GM20431 (cell line): ENCODE measurements around the gene AFTPH.

ENCODE experiments used
- in situ Hi-C: fragments of 300-500 bp; cut with MseI, MboI; formaldehyde crosslinking; loops from one replicate; pipeline ENCODE4 v1.15.0; 2020; ENCODE audit warnings: low sequenced_read_pairs; ENCODE audit not compliant: unreplicated experiment

The AFTPH gene

GRCh38 chr2:64625299-64626145, 101.4 kb downstream of the AFTPH start:
- in situ Hi-C loops = no loop called here

DNA sequence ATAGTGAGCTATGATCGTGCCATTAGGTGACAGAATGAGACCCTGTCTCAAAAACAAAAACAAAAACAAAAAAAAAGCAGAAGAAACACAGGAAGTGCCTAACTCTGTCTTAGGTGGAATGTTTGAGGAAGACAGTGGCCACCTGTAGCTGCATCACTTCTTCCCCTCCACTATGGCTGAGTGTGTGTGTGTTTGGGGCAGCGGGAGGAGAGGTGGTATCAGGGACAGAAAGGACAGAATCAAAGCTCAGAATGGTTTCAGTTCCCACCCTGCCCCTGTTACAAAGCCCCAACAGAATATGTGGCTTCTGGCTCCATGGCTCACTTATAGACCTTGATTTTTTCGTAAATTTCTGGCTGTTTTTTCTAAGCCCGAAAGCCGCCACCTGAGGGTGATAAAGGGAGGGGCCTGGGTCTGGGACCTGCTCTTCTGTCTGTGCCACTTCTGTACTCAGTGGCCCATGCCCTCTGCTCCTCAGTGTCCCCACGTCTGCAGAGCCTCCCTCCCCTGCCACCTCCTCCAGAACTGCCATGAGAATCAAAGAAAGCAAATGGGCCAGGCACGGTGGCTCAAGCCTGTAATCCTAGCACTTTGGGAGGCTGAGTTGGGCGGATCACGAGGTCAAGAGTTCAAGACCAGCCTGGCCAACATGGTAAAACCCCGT, 102.2 kb downstream of the AFTPH start:
- in situ Hi-C loops = no loop called here

- in situ Hi-C loops = no loop called here
Measured at GRCh38 chr2:64626963-64627760, 103.0 kb downstream of the AFTPH start.

- in situ Hi-C loops = no loop called here
Measured at GRCh38 chr2:64627860-64628841, 104.0 kb downstream of the AFTPH start.

DNA sequence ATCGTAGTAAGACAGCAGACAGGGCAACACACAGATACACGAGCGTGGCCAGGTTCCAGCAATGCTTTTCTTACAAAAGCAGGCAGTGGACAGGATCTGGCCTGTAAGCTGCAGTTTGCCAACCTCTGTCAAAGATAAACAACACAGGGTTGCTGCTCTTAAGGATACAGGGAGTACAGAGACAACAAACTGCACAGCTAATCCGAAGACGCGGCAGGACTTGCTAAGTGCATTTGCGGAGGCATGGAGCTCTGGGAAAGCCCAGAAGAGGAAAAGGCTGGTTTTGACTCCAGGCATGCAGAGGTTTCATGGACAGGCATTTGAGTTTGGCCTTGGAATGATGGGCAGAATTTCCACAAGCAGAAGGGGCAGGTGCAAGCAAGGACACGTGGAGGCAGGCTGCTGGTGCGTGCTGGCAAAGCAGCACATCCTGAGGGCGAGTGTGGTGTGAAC, 105.2 kb downstream of the AFTPH start:
- in situ Hi-C loops = no loop called here

GRCh38 chr2:64629875-64630274, 105.7 kb downstream of the AFTPH start:
- in situ Hi-C loops = no loop called here

DNA sequence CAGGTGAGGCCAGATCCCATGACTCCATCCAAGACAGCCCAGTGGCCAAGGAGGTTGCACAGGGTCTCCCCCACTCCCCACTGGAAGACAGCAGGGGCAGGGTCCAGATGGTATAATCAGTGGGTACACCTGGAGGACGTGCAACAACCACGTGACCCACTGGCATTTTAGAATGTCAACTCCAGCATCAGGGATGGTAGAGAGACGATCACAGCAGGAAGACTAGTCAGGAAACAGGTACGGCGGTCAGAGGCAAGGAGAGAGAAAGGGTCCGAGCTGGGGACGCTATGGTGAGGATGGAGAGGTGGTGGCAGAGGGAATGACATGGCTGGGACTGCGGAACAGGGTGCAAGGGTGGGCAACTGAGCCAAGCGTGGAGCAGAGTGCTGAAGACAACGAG, 106.6 kb downstream of the AFTPH start:
- in situ Hi-C loops = no loop called here

- in situ Hi-C loops = no loop called here
Measured at GRCh38 chr2:64631771-64632170, 107.6 kb downstream of the AFTPH start.

DNA sequence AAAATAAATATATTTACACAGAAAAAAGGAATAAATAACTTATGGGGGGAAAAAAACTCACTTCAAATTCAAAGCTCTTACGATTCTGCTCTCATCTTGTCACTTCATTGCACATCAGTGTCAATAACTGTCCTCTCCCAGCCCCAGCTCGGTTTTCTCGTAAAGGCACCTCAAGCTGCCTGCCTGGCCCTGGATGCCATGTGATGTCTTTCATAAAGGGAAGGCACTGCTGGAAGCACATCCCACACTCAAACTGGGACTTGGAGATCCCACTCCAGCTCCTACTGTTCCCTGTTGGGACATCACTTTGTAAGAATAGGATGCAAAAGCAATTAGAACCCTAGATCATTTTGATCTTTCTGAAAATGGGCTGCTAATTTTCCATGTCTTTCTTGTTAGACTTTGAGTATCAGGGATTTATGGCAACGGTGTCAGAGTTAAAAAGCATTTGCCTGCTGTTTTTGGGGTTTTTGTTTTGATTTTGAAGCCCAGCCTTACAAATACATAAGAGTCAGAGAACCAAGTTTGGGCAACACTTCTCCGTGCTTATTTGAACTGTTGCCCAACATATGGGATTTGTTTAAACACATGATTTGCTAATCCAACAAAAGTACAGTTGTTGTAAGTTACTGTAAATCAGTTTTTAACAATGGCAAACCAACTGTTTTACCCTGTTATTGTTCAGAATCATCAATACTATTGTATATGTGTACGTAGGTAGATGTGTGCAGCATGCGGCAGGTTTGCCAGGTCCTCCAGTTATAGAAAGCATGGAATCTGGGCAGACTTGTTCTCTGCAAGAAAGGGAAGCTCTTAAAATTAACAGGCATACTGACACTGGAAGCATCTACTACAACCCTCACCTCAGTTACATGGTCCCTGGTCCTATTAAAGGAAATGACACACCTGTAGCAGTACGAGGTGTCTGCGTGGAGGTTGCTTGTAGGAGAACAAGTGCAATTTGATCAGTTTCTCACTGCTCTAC, 109.0 kb downstream of the AFTPH start:
- in situ Hi-C loops = no loop called here

DNA sequence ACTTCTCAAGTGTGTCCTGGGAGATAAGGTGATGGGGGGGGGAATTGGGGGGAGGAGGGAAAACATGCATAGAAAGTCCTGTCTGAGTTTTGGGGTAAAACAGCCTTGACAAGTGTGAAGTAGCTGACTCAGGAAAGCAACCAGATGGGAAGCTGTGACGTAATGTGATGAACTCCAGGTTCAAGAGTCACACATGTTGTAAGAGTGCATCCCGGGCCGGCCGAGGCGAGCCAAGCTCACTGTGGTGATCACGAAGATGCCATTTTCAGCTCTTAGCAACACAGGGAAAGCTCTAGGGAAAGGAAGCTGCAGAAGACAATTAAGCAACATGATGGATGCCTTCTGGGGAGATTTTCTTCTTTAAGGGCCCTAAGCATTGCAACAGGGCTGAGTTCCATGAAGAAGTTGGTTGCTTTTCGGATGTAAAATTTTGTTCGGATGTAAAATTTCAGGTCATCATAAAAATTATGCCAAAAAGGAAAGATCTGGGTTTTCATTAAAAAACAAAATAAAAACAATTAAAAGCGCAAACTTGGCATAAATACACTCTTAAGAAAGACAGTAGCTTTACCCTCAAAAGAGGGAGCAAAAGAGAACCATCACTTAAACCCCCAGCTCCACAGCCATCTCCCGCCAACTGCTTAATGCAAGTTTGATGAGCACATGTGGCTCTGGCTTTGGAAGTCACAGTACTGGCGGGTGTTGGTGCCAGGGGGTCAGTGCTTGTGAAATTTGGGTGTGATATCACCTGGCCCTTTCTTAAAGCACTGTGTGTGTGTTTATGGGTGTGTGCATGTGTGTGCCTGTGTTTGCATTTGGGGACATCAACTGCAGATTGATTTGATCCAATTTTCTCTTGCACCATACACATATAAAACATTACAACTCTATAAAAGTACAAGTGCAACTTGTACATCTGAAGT, 110.5 kb downstream of the AFTPH start:
- in situ Hi-C loops = no loop called here

DNA sequence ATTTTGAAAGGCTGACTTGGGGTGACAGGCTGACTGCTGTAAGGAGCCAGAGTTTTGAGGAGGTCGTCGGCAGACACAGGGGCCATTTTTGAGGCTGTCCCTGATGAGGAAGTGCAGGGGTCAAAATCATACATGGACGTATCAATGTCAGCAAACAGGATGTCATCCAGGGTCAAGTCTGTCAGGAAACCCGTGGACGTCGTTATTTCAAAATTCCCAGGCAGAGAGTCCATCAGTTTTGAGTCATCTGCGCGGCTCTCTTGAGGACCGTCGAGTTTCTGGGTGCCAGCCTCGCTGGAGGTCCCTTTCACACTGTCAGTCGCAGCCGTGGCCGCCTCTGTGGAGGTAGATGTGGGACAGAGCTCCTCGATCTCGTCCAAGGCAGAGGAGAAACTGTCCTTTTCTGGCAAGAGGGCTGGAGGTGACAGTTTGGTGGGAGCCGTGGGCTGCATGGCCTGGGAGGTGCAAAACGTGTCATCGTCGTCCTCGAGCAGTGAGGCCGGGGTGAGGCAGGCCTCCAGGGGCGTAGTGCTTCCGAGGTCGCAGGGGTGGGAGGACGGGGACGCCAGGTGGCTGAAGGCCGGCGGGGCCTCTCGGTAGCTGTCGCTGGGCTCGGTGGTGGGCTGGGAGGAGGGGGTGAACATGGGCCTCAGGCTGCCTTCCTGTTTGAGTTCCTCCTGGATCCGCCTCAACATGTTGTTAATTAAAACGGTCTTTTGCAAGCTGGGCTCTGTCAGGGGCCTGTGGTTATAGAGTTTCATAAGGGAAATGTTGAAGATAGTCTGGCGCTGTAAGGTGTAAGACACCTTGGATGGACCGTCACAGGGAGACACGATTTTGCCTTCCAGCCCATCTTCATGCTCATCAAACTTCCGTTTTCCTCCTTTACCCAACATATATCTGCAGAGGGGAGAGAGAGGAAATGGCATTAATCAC, 112.1 kb downstream of the AFTPH start:
- in situ Hi-C loops = no loop called here

GRCh38 chr2:64637000-64637635, 113.0 kb downstream of the AFTPH start:
- in situ Hi-C loops = no loop called here

DNA sequence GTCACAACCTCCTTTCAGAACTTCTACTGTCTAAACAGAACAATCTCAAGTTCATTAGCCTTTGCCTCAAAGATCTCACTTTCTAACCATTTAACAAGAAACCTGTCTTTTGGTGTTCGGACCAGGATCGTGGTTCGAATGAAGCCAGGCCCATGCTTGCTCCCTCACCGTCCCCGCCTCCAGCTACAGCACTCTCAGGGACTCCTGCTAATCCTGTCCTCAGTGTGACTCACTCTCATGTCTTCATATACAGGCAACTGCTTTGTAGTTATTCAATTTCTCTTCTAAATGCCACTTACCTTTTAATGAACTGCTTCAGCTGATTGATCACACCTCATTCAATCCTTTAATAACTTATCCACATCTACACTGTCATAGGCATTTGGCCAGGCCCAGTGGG, 113.8 kb downstream of the AFTPH start:
- in situ Hi-C loops = no loop called here

DNA sequence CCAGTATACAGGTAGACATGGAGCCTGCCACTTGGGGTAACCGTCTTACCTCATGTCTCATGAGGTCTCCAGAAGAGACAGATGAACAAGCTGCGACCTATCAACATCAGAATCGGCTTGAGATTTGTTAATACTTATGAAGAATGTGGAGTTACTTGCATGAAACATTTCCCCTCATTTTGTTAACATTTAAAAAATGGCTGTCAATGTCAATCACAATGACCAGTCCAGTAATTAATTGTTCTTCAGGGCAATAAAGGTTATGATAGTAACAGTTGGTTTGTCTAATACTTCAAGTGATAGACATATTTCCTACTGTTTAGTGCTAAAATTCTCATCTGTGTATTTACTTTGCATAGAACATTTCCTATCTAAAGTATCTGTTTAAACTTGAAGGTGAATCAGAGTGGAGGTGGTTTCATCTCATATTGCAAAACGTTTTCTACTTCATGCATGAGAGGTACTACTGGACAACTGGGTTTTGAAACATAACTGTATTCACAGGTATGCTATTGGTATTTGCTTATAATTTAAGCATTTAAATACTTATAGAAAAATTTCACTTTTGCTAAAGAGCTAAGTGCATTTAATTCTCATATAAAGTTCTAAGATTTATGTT, 114.5 kb downstream of the AFTPH start:
- in situ Hi-C loops = no loop called here

DNA sequence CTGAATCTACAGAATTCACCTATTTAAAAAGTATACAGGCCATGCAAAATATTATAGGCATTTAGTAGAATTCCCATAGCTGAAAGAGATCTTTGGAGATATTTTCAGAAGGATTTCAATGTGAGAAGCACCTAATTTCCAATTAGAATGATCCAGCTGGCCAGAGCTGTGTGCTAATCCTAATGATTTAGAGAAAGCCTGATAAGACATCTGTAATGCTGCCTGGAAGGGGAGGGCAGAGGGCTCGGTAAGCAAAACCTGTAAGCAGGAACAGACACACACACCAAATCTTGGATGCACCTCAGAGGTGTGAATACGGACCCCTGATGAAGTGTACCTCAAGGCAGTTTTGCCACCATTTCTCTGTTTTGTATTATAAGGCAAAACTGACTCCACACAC, 115.6 kb downstream of the AFTPH start:
- in situ Hi-C loops = no loop called here
